Measurements from ENCODE around the gene BRI3BP. TPM values are rescaled to one million over a fixed set of nuclear protein-coding genes. Genes with fewer than 3 reads are reported as not detected.

BRI3BP gene
- total RNA-seq, 6 experiments from 2014 or later: 6.5 to 9.3 (median 7.5) TPM

DNA sequence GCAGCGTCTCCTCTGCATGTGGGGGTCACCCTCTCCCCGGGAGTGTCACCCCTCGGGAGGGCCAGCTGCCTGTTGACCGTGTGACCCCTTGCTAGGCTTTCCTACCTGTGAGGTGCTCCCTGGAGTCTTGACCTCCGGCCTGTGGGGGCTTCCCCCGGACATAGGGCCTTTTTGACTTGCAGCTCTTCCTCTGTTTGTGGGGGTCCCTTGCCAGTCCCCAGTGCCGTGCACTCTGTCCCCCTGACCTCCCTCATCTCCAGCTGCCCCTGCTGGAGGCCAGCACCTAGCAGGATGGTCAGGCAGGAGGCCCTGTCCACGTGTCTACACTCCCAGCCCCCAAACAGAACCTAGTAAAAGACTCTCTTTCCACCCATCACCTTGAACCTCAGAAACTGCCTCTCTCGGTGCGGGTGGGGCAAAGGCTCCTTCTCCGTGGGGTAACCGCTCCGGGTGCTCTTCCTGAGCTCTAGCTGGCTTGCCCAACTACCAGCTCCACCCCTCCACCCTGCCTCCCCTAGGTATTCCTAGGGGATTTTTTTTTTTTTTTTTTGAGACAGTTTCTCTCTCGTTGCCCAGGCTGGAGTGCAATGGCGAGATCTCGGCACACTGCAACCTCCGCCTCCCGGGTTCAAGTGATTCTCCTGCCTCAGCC, 72.6 kb downstream of the BRI3BP start:
- Mint-ChIP-seq H3K36me3 (ENCODE audit: low read depth) (no peaks in the 10 kb centered on the region), H3K27ac (peak overlapping the region; percentile 78), H3K4me3 (peak overlapping the region; percentile 91), H3K4me1 (ENCODE audit: low read depth) (peaks cover 18% of the 10 kb centered on the region), H3K9me3 (no peaks in the 10 kb centered on the region), H3K27me3 (ENCODE audit: insufficient read depth) (peaks cover 3% of the 10 kb centered on the region; the same call in 1 of the 2 replicates)
- no peak for DNase-seq
- TF ChIP-seq, protein P1, sequence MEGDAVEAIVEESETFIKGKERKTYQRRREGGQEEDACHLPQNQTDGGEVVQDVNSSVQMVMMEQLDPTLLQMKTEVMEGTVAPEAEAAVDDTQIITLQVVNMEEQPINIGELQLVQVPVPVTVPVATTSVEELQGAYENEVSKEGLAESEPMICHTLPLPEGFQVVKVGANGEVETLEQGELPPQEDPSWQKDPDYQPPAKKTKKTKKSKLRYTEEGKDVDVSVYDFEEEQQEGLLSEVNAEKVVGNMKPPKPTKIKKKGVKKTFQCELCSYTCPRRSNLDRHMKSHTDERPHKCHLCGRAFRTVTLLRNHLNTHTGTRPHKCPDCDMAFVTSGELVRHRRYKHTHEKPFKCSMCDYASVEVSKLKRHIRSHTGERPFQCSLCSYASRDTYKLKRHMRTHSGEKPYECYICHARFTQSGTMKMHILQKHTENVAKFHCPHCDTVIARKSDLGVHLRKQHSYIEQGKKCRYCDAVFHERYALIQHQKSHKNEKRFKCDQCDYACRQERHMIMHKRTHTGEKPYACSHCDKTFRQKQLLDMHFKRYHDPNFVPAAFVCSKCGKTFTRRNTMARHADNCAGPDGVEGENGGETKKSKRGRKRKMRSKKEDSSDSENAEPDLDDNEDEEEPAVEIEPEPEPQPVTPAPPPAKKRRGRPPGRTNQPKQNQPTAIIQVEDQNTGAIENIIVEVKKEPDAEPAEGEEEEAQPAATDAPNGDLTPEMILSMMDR (IDR thresholded peaks at IDR 0.05): no peak

DNA sequence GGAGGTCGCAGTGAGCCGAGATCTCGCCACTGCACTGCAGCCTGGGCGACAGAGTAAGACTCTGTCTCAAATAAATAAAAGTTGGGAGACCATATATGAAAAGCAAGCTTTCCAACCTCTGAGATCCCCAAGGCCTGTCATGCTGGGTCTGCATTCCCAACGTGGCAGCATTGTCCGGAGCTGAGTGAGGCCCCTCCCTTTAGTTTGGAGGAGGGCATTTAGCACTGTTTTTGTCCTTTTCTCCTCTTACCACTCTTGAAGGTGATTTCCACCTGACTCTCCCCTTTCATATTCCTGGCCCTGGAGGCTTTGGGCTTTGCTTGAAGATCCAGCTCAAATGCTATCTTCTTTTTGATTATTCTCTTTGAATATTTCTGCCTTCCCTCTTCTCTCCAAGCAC, 74.9 kb downstream of the BRI3BP start:
- H3K27me3 Mint-ChIP-seq (ENCODE audit: insufficient read depth): no peaks in the 10 kb centered on the region; the same call in 1 of the 2 replicates
- no peak overlapping the region for H3K27ac Mint-ChIP-seq
- peaks cover 5% of the 10 kb centered on the region for H3K36me3 Mint-ChIP-seq (ENCODE audit: low read depth)
- peaks cover 18% of the 10 kb centered on the region for H3K4me1 Mint-ChIP-seq (ENCODE audit: low read depth)
- H3K9me3 Mint-ChIP-seq: no peaks in the 10 kb centered on the region
- H3K4me3 Mint-ChIP-seq: no peak overlapping the region
- TF ChIP-seq, protein P1 (IDR thresholded peaks at IDR 0.05): no peak
- DNase-seq: no peak

DNA sequence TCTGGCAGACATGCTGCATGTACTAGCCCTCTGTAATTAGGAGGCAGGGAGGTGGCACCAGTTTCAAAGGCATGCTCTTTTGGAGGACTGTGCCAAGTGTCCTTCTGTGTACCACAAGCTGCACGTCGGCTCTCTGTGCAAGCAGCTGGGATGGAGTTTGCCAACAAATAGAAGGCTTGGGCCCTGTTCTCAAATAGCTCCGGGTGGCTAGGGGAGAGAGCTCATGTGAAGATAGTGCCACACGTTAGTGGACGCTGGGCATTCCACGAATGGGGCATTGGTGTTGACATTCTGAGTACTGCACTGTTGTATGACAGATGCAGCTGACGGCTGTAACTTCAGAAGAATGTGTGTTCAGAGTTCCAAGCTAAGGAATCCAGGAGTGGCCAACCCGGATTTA, 76.2 kb downstream of the BRI3BP start:
- TF ChIP-seq, protein P1 (IDR thresholded peaks at IDR 0.05): no peak
- no peak overlapping the region for H3K4me3 Mint-ChIP-seq
- no peak overlapping the region for H3K27ac Mint-ChIP-seq
- peaks cover 15% of the 10 kb centered on the region for H3K4me1 Mint-ChIP-seq (ENCODE audit: low read depth)
- H3K27me3 Mint-ChIP-seq (ENCODE audit: insufficient read depth): no peaks in the 10 kb centered on the region; the same call in 1 of the 2 replicates
- H3K36me3 Mint-ChIP-seq (ENCODE audit: low read depth): peaks cover 11% of the 10 kb centered on the region
- no peak for DNase-seq
- H3K9me3 Mint-ChIP-seq: no peaks in the 10 kb centered on the region

DNA sequence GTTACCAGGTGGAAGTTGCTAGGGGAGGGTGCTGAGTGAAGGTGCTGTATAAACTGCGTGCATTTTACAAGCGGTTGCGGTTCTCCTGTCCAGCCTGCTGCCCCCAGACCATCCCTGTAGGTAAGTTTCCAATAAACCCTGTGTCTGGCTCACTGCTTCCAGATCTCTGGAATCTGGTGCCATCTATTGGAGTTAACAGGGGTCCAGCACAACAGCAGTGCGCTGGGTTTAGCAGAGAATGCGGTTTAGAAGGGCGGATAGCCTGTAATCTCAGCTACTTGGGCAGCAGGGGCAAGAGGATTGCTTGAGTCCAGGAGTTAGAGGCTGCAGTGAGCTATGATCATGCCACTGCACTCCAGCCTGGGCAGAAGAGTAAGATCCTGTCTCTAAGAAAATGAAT, 76.7 kb downstream of the BRI3BP start:
- Mint-ChIP-seq H3K27ac (no peak overlapping the region), H3K4me3 (no peak overlapping the region), H3K27me3 (ENCODE audit: insufficient read depth) (no peaks in the 10 kb centered on the region; the same call in 1 of the 2 replicates), H3K4me1 (ENCODE audit: low read depth) (peaks cover 10% of the 10 kb centered on the region), H3K36me3 (ENCODE audit: low read depth) (peaks cover 11% of the 10 kb centered on the region), H3K9me3 (no peaks in the 10 kb centered on the region)
- DNase-seq: no peak
- TF ChIP-seq, protein P1 (IDR thresholded peaks at IDR 0.05): no peak

DNA sequence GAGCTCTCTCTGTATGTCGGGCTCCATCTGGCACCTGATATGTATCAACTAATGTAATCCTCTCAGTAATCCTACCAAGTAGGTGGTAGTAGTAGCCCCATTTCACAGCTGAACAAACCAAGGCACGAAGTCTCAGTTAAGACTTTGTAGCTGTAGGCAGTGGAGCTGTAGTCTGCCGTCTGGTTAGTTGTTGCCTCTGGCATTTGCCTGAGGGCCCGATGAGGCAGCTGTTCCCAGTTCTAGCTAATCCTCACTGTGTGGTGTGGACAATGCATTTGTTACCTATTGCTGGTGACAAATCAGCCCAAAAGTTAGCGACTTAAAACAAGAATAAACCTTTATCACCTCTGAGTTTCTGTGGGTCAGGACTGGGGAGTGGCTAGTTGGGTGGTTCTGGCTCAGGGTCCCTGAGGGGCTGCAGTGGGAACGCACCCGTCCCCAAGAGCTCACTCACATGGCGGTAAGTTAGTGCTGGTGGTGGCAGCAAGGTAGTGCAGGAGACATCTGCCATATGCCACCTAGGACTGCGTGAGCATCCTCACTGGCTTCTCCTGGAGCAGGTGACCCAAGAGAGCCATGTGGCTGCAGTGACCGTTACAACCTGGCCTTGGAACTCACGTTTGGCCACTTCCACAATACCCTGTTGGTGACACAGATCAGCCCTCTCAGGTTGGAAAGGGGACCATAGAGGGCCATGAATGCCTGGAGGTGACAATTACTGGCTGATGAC, 77.4 kb downstream of the BRI3BP start:
- DNase-seq: no peak

More for the DNA sequence above, 77.4 kb downstream of the BRI3BP start:
- H3K4me3 Mint-ChIP-seq: no peak overlapping the region
- no peaks in the 10 kb centered on the region for H3K9me3 Mint-ChIP-seq
- TF ChIP-seq, protein P1 (IDR thresholded peaks at IDR 0.05): no peak
- H3K36me3 Mint-ChIP-seq (ENCODE audit: low read depth): peaks cover 11% of the 10 kb centered on the region
- no peak overlapping the region for H3K27ac Mint-ChIP-seq
- H3K27me3 Mint-ChIP-seq (ENCODE audit: insufficient read depth): no peaks in the 10 kb centered on the region; the same call in 1 of the 2 replicates
- peaks cover 9% of the 10 kb centered on the region for H3K4me1 Mint-ChIP-seq (ENCODE audit: low read depth)

Measured in HFFc6 (cell line).